Psoas muscle (tissue), 8 donors: ENCODE data around the gene SPATA6L. TPM values are rescaled to one million over a fixed set of nuclear protein-coding genes. Genes with fewer than 3 reads are reported as not detected.

Source experiments
- ATAC-seq, 4 donors: fragments of 200-7000 bp; cut with Tn5 transposase; one replicate each; pipeline ENCODE4 v1.9.1; 2020; ENCODE audit warnings: moderate library complexity in 3 of 4, mild to moderate bottlenecking in 2 of 4
- DNase-seq, 2 donors: peaks; one replicate each; pipeline ENCODE4 v3.0.0-alpha.2; 2020
- H3K27ac ChIP-seq: fragments of 200-600 bp; one replicate; pipeline ENCODE4 v1.8.0; 2022
- H3K27me3 ChIP-seq, 3 donors: fragments of 200-600 bp in 1 of 3; one replicate each; pipeline versions ENCODE4 v1.6.1 to v1.8.0; 2013 to 2022; ENCODE audit warnings: low read length in 2 of 3, mild to moderate bottlenecking in 2 of 3, moderate library complexity in 1 of 3; ENCODE audit not compliant: insufficient read depth in 3 of 3
- H3K36me3 ChIP-seq, 2 donors: fragments of 200-600 bp in 1 of 2; one replicate each; pipeline versions ENCODE4 v1.6.1 to v1.8.0; 2013 to 2022; ENCODE audit warnings: low read depth in 1 of 2, mild to moderate bottlenecking in 1 of 2, moderate library complexity in 1 of 2; ENCODE audit not compliant: insufficient read depth in 1 of 2
- H3K4me1 ChIP-seq: fragments of 200-600 bp; one replicate; pipeline ENCODE4 v1.8.0; 2022
- H3K4me3 ChIP-seq: fragments of 200-600 bp; one replicate; pipeline ENCODE4 v1.8.0; 2022; ENCODE audit warnings: mild to moderate bottlenecking
- H3K9me3 ChIP-seq: fragments of 200-600 bp; one replicate; pipeline ENCODE4 v1.8.0; 2022
- CTCF ChIP-seq: fragments of 200-600 bp; IDR thresholded peaks from one replicate; pipeline ENCODE4 v1.8.0; 2022; ENCODE audit warnings: antibody characterized with exemption
- WGBS, 3 donors: extraction: QIAGEN DNeasy Blood & Tissue Kit; methylation state at CpG; one replicate each; pipeline versions ENCODE4 v1.1.6 to v1.1.7; 2013; 5-methylcytosine and 5-hydroxymethylcytosine counted together
- intact Hi-C, 2 donors: fragments of 100-400 bp; cut with DNase I; formaldehyde crosslinking; loops; one replicate each; pipeline versions ENCODE4 v1.11.0 to v1.14.2; 2022
- polyA plus RNA-seq, 3 donors: library from polyadenylated mRNA; stranded (reverse); fragments of 200-250 nt; gene quantifications; one replicate each; pipeline ENCODE4 v1.2.3, GENCODE V29; 2013
- total RNA-seq, 4 donors: library from RNA; stranded (reverse); fragmentation: NEBNext Ultra II Directional in 2 of 4; extraction: Animal tissue kit (Norgen Biotek cat#: 25700) in 2 of 4; gene quantifications; one replicate each; pipeline versions ENCODE4 v1.2.1 to v1.2.4, GENCODE V29; 2021 to 2023
- donor health status: healthy with polysubstance abuse.
- donor health status: DM: no; HTN: no; CAD: no; lungs with moderate emphysema.
- donor health status: Bipolar disorder and iron deficiency.
- donor health status: healthy.
- donor health status: DM: yes; HTN: yes; CAD: no.
- donor health status: DM: no; HTN: no; CAD: no.
- donor health status: DM: no; HTN: no; CAD: no.
- donor health status: DM: yes; HTN: yes; CAD: no.

The SPATA6L gene
- total and polyA plus RNA-seq, 7 donors = 0.09 to 0.79 (median 0.22) TPM

GRCh38 chr9:4591123-4591500 lies 75.2 kb downstream of the SPATA6L start:
- 43 to 46% (median 46%) methylated on average over 4 of the region's 4 CpGs for WGBS, 3 donors
- Histone ChIP-seq H3K9me3 (no peaks in the 10 kb centered on the region), H3K27ac (no peak overlapping the region), H3K4me3 (no peak overlapping the region), H3K27me3 (no peaks in the 10 kb centered on the region), H3K4me1 (no peaks in the 10 kb centered on the region), H3K36me3 (no peaks in the 10 kb centered on the region)
- TF ChIP-seq CTCF = no peak
- intact Hi-C loops = no loop called here
- DNase-seq (no peak), ATAC-seq (no peak)

GRCh38 chr9:4590430-4591122 lies 75.7 kb downstream of the SPATA6L start:
- no peaks in the 10 kb centered on the region for H3K4me1 ChIP-seq
- H3K27ac ChIP-seq = no peak overlapping the region
- no peak overlapping the region for H3K4me3 ChIP-seq
- no peaks in the 10 kb centered on the region for H3K27me3 ChIP-seq
- intact Hi-C loops = no loop called here
- no peaks in the 10 kb centered on the region for H3K9me3 ChIP-seq
- ATAC-seq (no peak), DNase-seq (no peak)
- WGBS, 3 donors = 79 to 85% (median 84%) methylated on average over 8 of the region's 8 CpGs
- H3K36me3 ChIP-seq = no peaks in the 10 kb centered on the region
- TF ChIP-seq CTCF = no peak

- H3K36me3 ChIP-seq = no peaks in the 10 kb centered on the region
- no peak for TF ChIP-seq CTCF
- DNase-seq = no peak
- no peak overlapping the region for H3K4me3 ChIP-seq
- no peaks in the 10 kb centered on the region for H3K9me3 ChIP-seq
- ATAC-seq = no peak
- H3K27ac ChIP-seq = no peak overlapping the region
- H3K27me3 ChIP-seq = no peaks in the 10 kb centered on the region
- H3K4me1 ChIP-seq = no peaks in the 10 kb centered on the region
- intact Hi-C loops = no loop called here
- WGBS, 3 donors = 45 to 54% (median 50%) methylated on average over 2 of the region's 2 CpGs
Measured at GRCh38 chr9:4588721-4589120, 77.6 kb downstream of the SPATA6L start.

- Histone ChIP-seq H3K27ac (no peak overlapping the region), H3K9me3 (no peaks in the 10 kb centered on the region), H3K4me3 (no peak overlapping the region), H3K27me3 (no peaks in the 10 kb centered on the region), H3K36me3 (no peaks in the 10 kb centered on the region), H3K4me1 (no peaks in the 10 kb centered on the region)
- WGBS, 3 donors = 77 to 96% (median 87%) methylated on average over 5 of the region's 5 CpGs
- intact Hi-C loops = no loop called here
- no peak for TF ChIP-seq CTCF
- DNase-seq (no peak), ATAC-seq (no peak)
Measured at GRCh38 chr9:4585135-4585534, 81.1 kb downstream of the SPATA6L start.

GRCh38 chr9:4584636-4585035 lies 81.6 kb downstream of the SPATA6L start:
- 85 to 100% (median 100%) methylated on average over 1 of the region's 1 CpG for WGBS, 3 donors
- no peak overlapping the region for H3K4me3 ChIP-seq
- no peaks in the 10 kb centered on the region for H3K27me3 ChIP-seq
- no peak for ATAC-seq
- H3K9me3 ChIP-seq = no peaks in the 10 kb centered on the region
- no peak for DNase-seq
- no peak overlapping the region for H3K27ac ChIP-seq
- intact Hi-C loops = no loop called here
- TF ChIP-seq CTCF = no peak
- H3K4me1 ChIP-seq = no peaks in the 10 kb centered on the region
- H3K36me3 ChIP-seq = no peaks in the 10 kb centered on the region
